B cell (primary cell): ENCODE results near the gene HSP90AB1. TPM values are rescaled to one million over a fixed set of nuclear protein-coding genes. Genes with fewer than 3 reads are reported as not detected.

Source experiments
- ATAC-seq: fragments of 200-7000 bp; cut with Tn5 transposase; one replicate; pipeline ENCODE4 v1.10.0; 2021; ENCODE audit warnings: low read depth, mild to moderate bottlenecking, moderate number of reproducible peaks, moderate library complexity
- CTCF ChIA-PET: fragments of 350-600 bp; sonication (Branson Sonifier 250); formaldehyde crosslinking; loops from one replicate; lab custom pipeline; 2021; ENCODE audit warnings: antibody characterized with exemption, inconsistent platforms; lab: Charles Lee
- POLR2A ChIA-PET: fragments of 350-600 bp; sonication (Branson Sonifier 250); formaldehyde crosslinking; loops from one replicate; lab custom pipeline; 2021; ENCODE audit warnings: antibody characterized with exemption; lab: Charles Lee
- DNase-seq: peaks from one replicate; pipeline ENCODE4 v3.0.0; 2013
- H2AFZ ChIP-seq: 2 replicates; pipeline ENCODE4 v1.6.1; 2012; ENCODE audit warnings: mild to moderate bottlenecking, low read depth, low read length; ENCODE audit not compliant: insufficient read depth, poor library complexity, severe bottlenecking
- H3K27ac ChIP-seq, 2 donors: 1 replicate in 1 of 2; 2 replicates in 1 of 2; pipeline ENCODE4 v1.5.1; 2012 to 2013; ENCODE audit warnings: low read length in 2 of 2, mild to moderate bottlenecking in 2 of 2, moderate library complexity in 1 of 2
- H3K27me3 ChIP-seq, 4 experiments: fragments of 200-600 bp in 1 of 4; sonication (generic) in 1 of 4; replicated peaks in 1 of 4; 1 replicate in 2 of 4; 2 replicates in 2 of 4; pipeline versions ENCODE4 v1.6.1 to v1.7.0; 2013 to 2016; ENCODE audit warnings: low read length in 3 of 4, mild to moderate bottlenecking in 2 of 4, mixed read lengths in 1 of 4, moderate library complexity in 1 of 4; ENCODE audit not compliant: insufficient read depth in 4 of 4, control insufficient read depth in 3 of 4; ENCODE audit errors: control extremely low read depth in 1 of 4
- H3K36me3 ChIP-seq, 2 experiments: replicated peaks in 1 of 2; 1 replicate in 1 of 2; 2 replicates in 1 of 2; pipeline versions ENCODE4 v1.6.1 to v1.7.1; 2013; ENCODE audit warnings: low read length in 1 of 2; ENCODE audit not compliant: insufficient read depth in 2 of 2, control insufficient read depth in 1 of 2; ENCODE audit errors: control extremely low read depth in 1 of 2, extremely low read depth in 1 of 2
- H3K4me1 ChIP-seq, 2 donors: fragments of 200-600 bp in 1 of 2; sonication (generic) in 1 of 2; 1 replicate in 1 of 2; 2 replicates in 1 of 2; pipeline versions ENCODE4 v1.5.1 to v1.6.1; 2013 to 2017; ENCODE audit warnings: low read length in 2 of 2; ENCODE audit not compliant: control insufficient read depth in 2 of 2, insufficient read depth in 2 of 2
- H3K4me2 ChIP-seq: replicated peaks from 2 replicates; pipeline ENCODE3; 2012; ENCODE audit warnings: mild to moderate bottlenecking, low read depth, low read length; ENCODE audit not compliant: poor library complexity, severe bottlenecking
- H3K4me3 ChIP-seq, 5 experiments: fragments of 200-600 bp in 1 of 5; sonication (generic) in 1 of 5; 1 replicate in 3 of 5; 2 replicates in 2 of 5; pipeline versions ENCODE4 v1.5.1 to v1.7.0; 2011 to 2016; ENCODE audit warnings: low read length in 4 of 5, mild to moderate bottlenecking in 4 of 5, low read depth in 2 of 5, control low read depth in 1 of 5, moderate library complexity in 1 of 5; ENCODE audit not compliant: insufficient read depth in 1 of 5; ENCODE audit errors: control extremely low read depth in 1 of 5, extremely low read depth in 1 of 5
- H3K79me2 ChIP-seq: fragments of 200-600 bp; sonication (generic); one replicate; pipeline ENCODE4 v1.6.0; 2016; ENCODE audit warnings: low read length; ENCODE audit not compliant: control insufficient read depth, insufficient read depth
- H3K9ac ChIP-seq: fragments of 200-600 bp; sonication (generic); 2 replicates; pipeline ENCODE4 v1.6.1; 2017; ENCODE audit warnings: mild to moderate bottlenecking, low read length, moderate library complexity
- H3K9me3 ChIP-seq, 3 donors: one replicate each; pipeline versions ENCODE4 v1.6.1 to v1.7.1; 2013; ENCODE audit warnings: low read length in 2 of 3; ENCODE audit not compliant: control insufficient read depth in 2 of 3, insufficient read depth in 1 of 3; ENCODE audit errors: control extremely low read depth in 1 of 3
- H4K20me1 ChIP-seq: 2 replicates; pipeline ENCODE4 v1.6.0; 2012; ENCODE audit warnings: mild to moderate bottlenecking, low read length; ENCODE audit not compliant: insufficient read depth, control insufficient read depth, poor library complexity, severe bottlenecking
- H3K27ac Mint-ChIP-seq: one replicate; pipeline ENCODE4 v1.8.0; 2021; ENCODE audit warnings: mixed read lengths
- H3K27me3 Mint-ChIP-seq: one replicate; pipeline ENCODE4 v1.8.0; 2021; ENCODE audit warnings: mixed read lengths
- H3K4me1 Mint-ChIP-seq: one replicate; pipeline ENCODE4 v1.8.0; 2021; ENCODE audit warnings: mixed read lengths
- H3K4me3 Mint-ChIP-seq: one replicate; pipeline ENCODE4 v1.8.0; 2021; ENCODE audit warnings: mixed read lengths
- H3K9me3 Mint-ChIP-seq: one replicate; pipeline ENCODE4 v1.8.0; 2022; ENCODE audit warnings: mixed read lengths; ENCODE audit not compliant: insufficient read depth
- EZH2 ChIP-seq: IDR thresholded peaks from 2 replicates; pipeline ENCODE4 v1.6.1; 2012; ENCODE audit warnings: borderline replicate concordance, low read depth, mild to moderate bottlenecking, moderate library complexity, low read length; ENCODE audit not compliant: insufficient read depth, poor library complexity, severe bottlenecking
- WGBS: methylation state at CpG from one replicate; pipeline ENCODE4 v1.1.5; 2013; ENCODE audit warnings: missing lambda C conversion rate; ENCODE audit not compliant: insufficient coverage; 5-methylcytosine and 5-hydroxymethylcytosine counted together
- intact Hi-C: fragments of 100-400 bp; cut with micrococcal nuclease; formaldehyde crosslinking; loops from one replicate; pipeline ENCODE4 v1.10.0; 2022
- polyA plus RNA-seq: library from polyadenylated mRNA; depleted of rRNA; stranded (reverse); fragments of >200 nt; gene quantifications from 2 replicates; pipeline ENCODE4 v1.2.3, GENCODE V29; 2012
- total RNA-seq, 2 donors: library from RNA; stranded (reverse); fragments of 120-200 nt in 1 of 2; gene quantifications; 1 replicate in 1 of 2; 2 replicates in 1 of 2; pipeline versions ENCODE4 v1.2.3 to v1.2.4, GENCODE V29; 2013 to 2022
- TF ChIP-seq, protein P1 (sequence below): fragments of 200-600 bp; IDR thresholded peaks from one replicate; pipeline ENCODE4 v1.8.0; 2022; ENCODE audit warnings: antibody characterized with exemption, mild to moderate bottlenecking

Gene HSP90AB1
- total and polyA plus RNA-seq, 2 donors (not counting 1 experiment from before 2014, with no cell fraction given), result 395 to 645 TPM

DNA sequence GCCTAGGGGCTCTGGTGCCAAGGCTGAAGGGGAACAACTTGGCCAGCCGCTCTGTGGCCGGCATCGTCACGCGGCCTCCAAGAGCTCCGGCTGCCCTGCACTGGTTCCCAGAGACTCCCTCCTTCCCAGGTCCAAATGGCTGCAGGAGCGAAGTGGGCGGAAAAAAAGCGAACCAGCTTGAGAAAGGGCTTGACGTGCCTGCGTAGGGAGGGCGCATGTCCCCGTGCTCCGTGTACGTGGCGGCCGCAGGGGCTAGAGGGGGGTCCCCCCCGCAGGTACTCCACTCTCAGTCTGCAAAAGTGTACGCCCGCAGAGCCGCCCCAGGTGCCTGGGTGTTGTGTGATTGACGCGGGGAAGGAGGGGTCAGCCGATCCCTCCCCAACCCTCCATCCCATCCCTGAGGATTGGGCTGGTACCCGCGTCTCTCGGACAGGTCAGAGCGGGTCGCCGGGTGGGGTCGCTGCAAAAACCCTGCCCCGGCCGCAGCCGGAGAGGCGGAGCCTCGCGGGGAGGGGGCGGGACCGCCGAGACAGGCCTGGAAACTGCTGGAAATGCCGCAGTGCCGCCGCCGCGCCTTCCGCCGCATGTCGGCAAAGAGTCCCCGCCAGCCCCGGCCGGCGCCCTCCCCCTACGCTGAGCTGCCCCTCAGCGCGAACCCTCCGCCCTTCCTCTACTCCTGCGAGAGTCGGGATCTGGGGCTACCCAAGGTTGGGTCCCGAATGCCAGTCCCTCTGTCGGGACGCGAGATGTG, 814 bp upstream of the HSP90AB1 start:
- ChIA-PET POLR2A (interaction anchor here (0.6 to 6.1 kb wide), 15 partner anchors 9 to 617 kb away, joined by 3 to 105 read pairs (median 5); partner anchors contain the start of genes AARS2, CDC5L, GTPBP2 and MRPL14), CTCF (interaction anchor here (0.9 to 7.6 kb wide), 12 partner anchors 9 to 1464 kb away, joined by 3 to 68 read pairs (median 4); partner anchors contain the start of genes BICRAL, SLC29A1, SLC35B2 and TMEM151B)
- H3K79me2 ChIP-seq, result peaks cover 34% of the 10 kb centered on the region

More for the DNA sequence above, 814 bp upstream of the HSP90AB1 start:
- peak overlapping the region; percentile 86 for H2AFZ ChIP-seq
- intact Hi-C loops, result loop anchor here (1.0 to 5.0 kb wide), 5 partner anchors 8 to 119 kb away; partner anchors contain the start of genes AARS2, MRPL14, SLC29A1 and TMEM63B
- peak overlapping the region; percentile 97 for H3K4me2 ChIP-seq
- ATAC-seq (peak; percentile 49), DNase-seq (peak; percentile 93)
- H3K9me3 ChIP-seq, result no peaks in the 10 kb centered on the region
- peak overlapping the region; percentile 85 to 100 (median 98) for H3K4me3 ChIP-seq
- H4K20me1 ChIP-seq, result peaks cover 41% of the 10 kb centered on the region
- no peak for TF ChIP-seq EZH2
- TF ChIP-seq, protein P1, sequence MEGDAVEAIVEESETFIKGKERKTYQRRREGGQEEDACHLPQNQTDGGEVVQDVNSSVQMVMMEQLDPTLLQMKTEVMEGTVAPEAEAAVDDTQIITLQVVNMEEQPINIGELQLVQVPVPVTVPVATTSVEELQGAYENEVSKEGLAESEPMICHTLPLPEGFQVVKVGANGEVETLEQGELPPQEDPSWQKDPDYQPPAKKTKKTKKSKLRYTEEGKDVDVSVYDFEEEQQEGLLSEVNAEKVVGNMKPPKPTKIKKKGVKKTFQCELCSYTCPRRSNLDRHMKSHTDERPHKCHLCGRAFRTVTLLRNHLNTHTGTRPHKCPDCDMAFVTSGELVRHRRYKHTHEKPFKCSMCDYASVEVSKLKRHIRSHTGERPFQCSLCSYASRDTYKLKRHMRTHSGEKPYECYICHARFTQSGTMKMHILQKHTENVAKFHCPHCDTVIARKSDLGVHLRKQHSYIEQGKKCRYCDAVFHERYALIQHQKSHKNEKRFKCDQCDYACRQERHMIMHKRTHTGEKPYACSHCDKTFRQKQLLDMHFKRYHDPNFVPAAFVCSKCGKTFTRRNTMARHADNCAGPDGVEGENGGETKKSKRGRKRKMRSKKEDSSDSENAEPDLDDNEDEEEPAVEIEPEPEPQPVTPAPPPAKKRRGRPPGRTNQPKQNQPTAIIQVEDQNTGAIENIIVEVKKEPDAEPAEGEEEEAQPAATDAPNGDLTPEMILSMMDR, result no peak
- Mint-ChIP-seq H3K4me1 (peaks cover 40% of the 10 kb centered on the region), H3K4me3 (peak overlapping the region; percentile 96), H3K27me3 (no peaks in the 10 kb centered on the region), H3K9me3 (no peaks in the 10 kb centered on the region), H3K27ac (peak overlapping the region; percentile 95)
- H3K27ac ChIP-seq, result peak overlapping the region; percentile 93 to 99
- WGBS, result 3% methylated on average over 54 of the region's 62 CpGs
- peaks cover 12 to 30% of the 10 kb centered on the region in 2 donors for H3K4me1 ChIP-seq
- H3K9ac ChIP-seq, result peak overlapping the region; percentile 99
- H3K27me3 ChIP-seq, result no peaks in the 10 kb centered on the region
- H3K36me3 ChIP-seq, result peaks cover 8 to 31% of the 10 kb centered on the region in 2 experiments
